ENCODE data around the gene MUC20. TPM values are rescaled to one million over a fixed set of nuclear protein-coding genes. Genes with fewer than 3 reads are reported as not detected.

The MUC20 gene
- total and polyA plus RNA-seq, 9 of the 15 experiments (the other 6 are each of a cell fraction or from before 2014, with no cell fraction given): 0.03 to 0.23 (median 0.15) TPM; not detected in 3

GRCh38 chr3:195751560-195751959 lies 30.8 kb downstream of the MUC20 start (continued):
- no peak for TF ChIP-seq PATZ1 (CRISPR knock-in tag; IDR thresholded peaks at IDR 0.05; ENCODE audit: borderline replicate concordance)
- no peak for TF ChIP-seq IRF1 (CRISPR knock-in tag; IDR thresholded peaks at IDR 0.05; ENCODE audit: borderline replicate concordance)

GRCh38 chr3:195752066-195752465 lies 31.3 kb downstream of the MUC20 start:
- no peak overlapping the region for H3K27ac ChIP-seq (ENCODE audit: extremely low read depth, low read depth, low read length)
- TF ChIP-seq DDX20 (tag; IDR thresholded peaks at IDR 0.05; ENCODE audit: low read depth): no peak
- no peak for TF ChIP-seq ARID2 (IDR thresholded peaks at IDR 0.05)
- no peak for TF ChIP-seq HDAC3 (IDR thresholded peaks at IDR 0.05; ENCODE audit: borderline replicate concordance, partially characterized antibody)
- no peak for TF ChIP-seq ZNF518B (CRISPR knock-in tag; IDR thresholded peaks at IDR 0.05)
- no peak for TF ChIP-seq ZNF212 (CRISPR knock-in tag; IDR thresholded peaks at IDR 0.05)
- TF ChIP-seq CTBP1 (IDR thresholded peaks at IDR 0.05; ENCODE audit: borderline replicate concordance): no peak

More at GRCh38 chr3:195752066-195752465, 31.3 kb downstream of the MUC20 start:
- Histone ChIP-seq H3K79me2 (ENCODE audit: control insufficient read depth, insufficient read depth, low read length) (no peaks in the 10 kb centered on the region), H3K27me3 (ENCODE audit: control insufficient read depth in 2 of 2, insufficient read depth in 2 of 2, low read length in 2 of 2) (peaks cover 1 to 43% of the 10 kb centered on the region in 2 experiments; a peak in 4 of 5 replicates), H3K9ac (ENCODE audit: insufficient read depth in 1 of 2, low read depth in 2 of 2, low read length in 2 of 2) (no peak overlapping the region), H2AFZ (ENCODE audit: low read depth, low read length) (no peak overlapping the region), H3K9me3 (replicated peaks; ENCODE audit: control insufficient read depth, insufficient read depth, low read depth, low read length) (no peaks in the 10 kb centered on the region), H4K20me1 (replicated peaks; ENCODE audit: control insufficient read depth, insufficient read depth, low read length) (no peaks in the 10 kb centered on the region), H3K4me2 (ENCODE audit: insufficient read depth, low read length) (no peak overlapping the region), H3K9me1 (ENCODE audit: control insufficient read depth, insufficient read depth, low read length) (no peaks in the 10 kb centered on the region), H3K4me3 (no peak overlapping the region), H3K36me3 (ENCODE audit: control insufficient read depth, insufficient read depth, low read length) (no peaks in the 10 kb centered on the region), H3K4me1 (replicated peaks in 1 of 2; ENCODE audit: control insufficient read depth in 2 of 2, insufficient read depth in 2 of 2, low read length in 2 of 2) (peaks cover 0 to 32% of the 10 kb centered on the region in 2 experiments; a peak in 3 of 5 replicates)
- no TSS peak for BruUV-seq (replicated peaks)
- no peak for DNase-seq (ENCODE audit: extremely low read depth in 1 of 4, low spot score in 3 of 4)
- intact Hi-C loops (cut with micrococcal nuclease) (no loop called here), in situ Hi-C loops (cut with MboI) (no loop called here)
- no peak for FAIRE-seq
- ChIA-PET CTCF (ENCODE audit: low intra/inter-chr PET ratio) (no interaction called here), POLR2A (no interaction called here)
- no peak for ATAC-seq
- WGBS (ENCODE audit: insufficient coverage, low coverage, missing lambda C conversion rate): 63% methylated on average over 9 of the region's 13 CpGs
